ENCODE data around the gene SMAD7.

Gene SMAD7

GRCh38 chr18:48929941-48930713 is 20.6 kb downstream of the SMAD7 start:
- DNase-seq (ENCODE audit: low spot score) = no peak

- no peak for DNase-seq (ENCODE audit: low spot score)
These were observed 21.6 kb downstream of the SMAD7 start for GRCh38 chr18:48929212-48929612.

GRCh38 chr18:48928787-48929186 is 22.0 kb downstream of the SMAD7 start:
- DNase-seq (ENCODE audit: low spot score) = peak; percentile 89

- DNase-seq (ENCODE audit: low spot score) = peak; percentile 68
These were observed 23.3 kb downstream of the SMAD7 start for GRCh38 chr18:48927286-48928080.

GRCh38 chr18:48926420-48926857 is 24.3 kb downstream of the SMAD7 start:
- no peak for DNase-seq (ENCODE audit: low spot score)

GRCh38 chr18:48925491-48925780 is 25.3 kb downstream of the SMAD7 start:
- DNase-seq (ENCODE audit: low spot score) = no peak

GRCh38 chr18:48924630-48925490 is 25.9 kb downstream of the SMAD7 start:
- no peak for DNase-seq (ENCODE audit: low spot score)

- peak; percentile 66 for DNase-seq (ENCODE audit: low spot score)
These were observed 26.8 kb downstream of the SMAD7 start for GRCh38 chr18:48923746-48924629.

GRCh38 chr18:48922801-48923730 is 27.7 kb downstream of the SMAD7 start:
- no peak for DNase-seq (ENCODE audit: low spot score)

- no peak for DNase-seq (ENCODE audit: low spot score)
These were observed 28.5 kb downstream of the SMAD7 start for GRCh38 chr18:48922226-48922800.

GRCh38 chr18:48921305-48922225 is 29.2 kb downstream of the SMAD7 start:
- no peak for DNase-seq (ENCODE audit: low spot score)

GRCh38 chr18:48920408-48921038 is 30.2 kb downstream of the SMAD7 start:
- DNase-seq (ENCODE audit: low spot score) = no peak

- no peak for DNase-seq (ENCODE audit: low spot score)
These were observed 31.2 kb downstream of the SMAD7 start for GRCh38 chr18:48919547-48919946.

- no peak for DNase-seq (ENCODE audit: low spot score)
These were observed 31.9 kb downstream of the SMAD7 start for GRCh38 chr18:48918660-48919456.

GRCh38 chr18:48917579-48918517 is 32.9 kb downstream of the SMAD7 start:
- no peak for DNase-seq (ENCODE audit: low spot score)

GRCh38 chr18:48915626-48916425 is 34.9 kb downstream of the SMAD7 start:
- no peak for DNase-seq (ENCODE audit: low spot score)

Data from germinal center (tissue), 1 donor.